SK-N-SH treated with all-trans-retinoic acid at 6 μM for 48 hours (cell line): ENCODE measurements around the gene CACNA1C.

Experiments
- BACH2 ChIP-seq: fragments of 250-450 bp; sonication (Bioruptor Pico); IDR thresholded peaks from 2 replicates; pipeline ENCODE4 v1.9.0; 2021; ENCODE audit warnings: mild to moderate bottlenecking, borderline replicate concordance
- ISL1 ChIP-seq: fragments of 250-450 bp; sonication (Bioruptor Pico); IDR thresholded peaks from 2 replicates; pipeline ENCODE4 v2.1.2; 2022; ENCODE audit warnings: mild to moderate bottlenecking, moderate library complexity
- ZFP30 ChIP-seq: fragments of 450-650 bp; formaldehyde crosslinking; IDR thresholded peaks from 2 replicates; pipeline ENCODE4 v1.5.0; 2022; ENCODE audit warnings: mild to moderate bottlenecking, moderate library complexity
- ZNF565 ChIP-seq: fragments of 450-650 bp; formaldehyde crosslinking; conservative IDR thresholded peaks from 2 replicates; pipeline ENCODE4 v1.5.0; 2020; ENCODE audit warnings: low read depth, mild to moderate bottlenecking, moderate library complexity
- ZNF8 ChIP-seq: fragments of 450-650 bp; formaldehyde crosslinking; IDR thresholded peaks from 2 replicates; pipeline ENCODE4 v1.5.0; 2020; ENCODE audit warnings: mild to moderate bottlenecking, moderate library complexity
- TF ChIP-seq, protein P1 (sequence below): fragments of 250-450 bp; sonication (Bioruptor Pico); IDR thresholded peaks from 2 replicates; pipeline ENCODE4 v1.8.0; 2020; ENCODE audit warnings: mild to moderate bottlenecking, moderate library complexity, borderline replicate concordance

DNA sequence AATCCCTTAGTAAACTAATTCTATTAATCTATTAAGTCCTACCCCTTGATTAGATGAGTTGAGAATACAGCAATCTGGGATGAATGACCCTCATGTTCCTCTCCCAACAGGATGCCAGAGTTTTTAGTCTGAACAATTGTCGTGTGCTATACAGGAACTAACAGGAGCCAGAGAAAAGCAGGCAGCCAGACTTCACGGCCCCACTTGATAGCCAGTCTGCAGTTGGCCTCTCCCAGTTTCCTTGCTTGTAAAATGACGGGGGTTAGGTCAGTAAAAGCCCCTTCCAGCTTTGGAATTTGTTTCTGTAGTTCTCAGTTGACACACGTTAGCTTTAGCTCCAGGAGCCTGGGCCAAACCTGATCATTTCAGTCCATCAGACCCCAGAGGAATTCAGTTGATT lies 475.2 kb downstream of the CACNA1C start:
- no peak for TF ChIP-seq ZNF8 (CRISPR knock-in tag)
- no peak for TF ChIP-seq ISL1
- no peak for TF ChIP-seq ZFP30 (CRISPR knock-in tag)
- TF ChIP-seq, protein P1, sequence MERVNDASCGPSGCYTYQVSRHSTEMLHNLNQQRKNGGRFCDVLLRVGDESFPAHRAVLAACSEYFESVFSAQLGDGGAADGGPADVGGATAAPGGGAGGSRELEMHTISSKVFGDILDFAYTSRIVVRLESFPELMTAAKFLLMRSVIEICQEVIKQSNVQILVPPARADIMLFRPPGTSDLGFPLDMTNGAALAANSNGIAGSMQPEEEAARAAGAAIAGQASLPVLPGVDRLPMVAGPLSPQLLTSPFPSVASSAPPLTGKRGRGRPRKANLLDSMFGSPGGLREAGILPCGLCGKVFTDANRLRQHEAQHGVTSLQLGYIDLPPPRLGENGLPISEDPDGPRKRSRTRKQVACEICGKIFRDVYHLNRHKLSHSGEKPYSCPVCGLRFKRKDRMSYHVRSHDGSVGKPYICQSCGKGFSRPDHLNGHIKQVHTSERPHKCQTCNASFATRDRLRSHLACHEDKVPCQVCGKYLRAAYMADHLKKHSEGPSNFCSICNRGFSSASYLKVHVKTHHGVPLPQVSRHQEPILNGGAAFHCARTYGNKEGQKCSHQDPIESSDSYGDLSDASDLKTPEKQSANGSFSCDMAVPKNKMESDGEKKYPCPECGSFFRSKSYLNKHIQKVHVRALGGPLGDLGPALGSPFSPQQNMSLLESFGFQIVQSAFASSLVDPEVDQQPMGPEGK (CRISPR knock-in tag) = no peak
- TF ChIP-seq ZNF565 (CRISPR knock-in tag) = no peak
- TF ChIP-seq BACH2 (CRISPR knock-in tag) = no peak
